T-helper 1 cell (primary cell): ENCODE results near the gene HPN.
A peak's percentile ranks its signal among the peaks of the same experiment; 100 is the strongest.

ENCODE experiments used
- DNase-seq, 5 donors: peaks; one replicate each; pipeline ENCODE4 v3.0.0-alpha.2; 2012 to 2020

The HPN gene

GRCh38 chr19:35065574-35065973 is 24.1 kb downstream of the HPN start:
- DNase-seq: no peak

- no peak for DNase-seq
Measured at GRCh38 chr19:35066121-35066520, 24.6 kb downstream of the HPN start.

GRCh38 chr19:35066691-35067563 is 25.4 kb downstream of the HPN start:
- DNase-seq: peak; percentile 70 to 85 (median 78)

- DNase-seq: no peak
Measured at GRCh38 chr19:35068941-35069634, 27.6 kb downstream of the HPN start.

- DNase-seq: no peak
Measured at GRCh38 chr19:35069696-35070095, 28.2 kb downstream of the HPN start.

- no peak for DNase-seq
Measured at GRCh38 chr19:35070471-35070870, 28.9 kb downstream of the HPN start.

- no peak for DNase-seq
Measured at GRCh38 chr19:35073516-35073915, 32.0 kb downstream of the HPN start.

GRCh38 chr19:35073941-35074340 is 32.4 kb downstream of the HPN start:
- no peak for DNase-seq

GRCh38 chr19:35074426-35075201 is 33.1 kb downstream of the HPN start:
- no peak for DNase-seq

GRCh38 chr19:35075202-35076025 is 33.9 kb downstream of the HPN start:
- DNase-seq: no peak

GRCh38 chr19:35076026-35076370 is 34.5 kb downstream of the HPN start:
- DNase-seq: no peak

- no peak for DNase-seq
Measured at GRCh38 chr19:35076657-35077056, 35.1 kb downstream of the HPN start.

- no peak for DNase-seq
Measured at GRCh38 chr19:35077411-35078223, 36.1 kb downstream of the HPN start.

- no peak for DNase-seq
Measured at GRCh38 chr19:35079826-35080225, 38.3 kb downstream of the HPN start.

- no peak for DNase-seq
Measured at GRCh38 chr19:35080613-35081170, 39.2 kb downstream of the HPN start.

- DNase-seq: no peak
Measured at GRCh38 chr19:35081201-35081600, 39.7 kb downstream of the HPN start.

- no peak for DNase-seq
Measured at GRCh38 chr19:35083691-35084508, 42.4 kb downstream of the HPN start.

GRCh38 chr19:35084509-35084762 is 42.9 kb downstream of the HPN start:
- DNase-seq: no peak

GRCh38 chr19:35085947-35086346 is 44.4 kb downstream of the HPN start:
- DNase-seq: no peak

- DNase-seq: no peak
Measured at GRCh38 chr19:35086455-35086854, 44.9 kb downstream of the HPN start.

- no peak for DNase-seq
Measured at GRCh38 chr19:35087393-35087792, 45.9 kb downstream of the HPN start.
